WTC11 (cell line): ENCODE measurements around the gene ZNF649. TPM values are rescaled to one million over a fixed set of nuclear protein-coding genes. Genes with fewer than 3 reads are reported as not detected.

Experiments used
- ATAC-seq: fragments of 200-7000 bp; cut with Tn5 transposase; 2 replicates; pipeline ENCODE4 v1.10.0; 2021; ENCODE audit warnings: mild to moderate bottlenecking, moderate library complexity
- CTCF ChIA-PET: fragments of 300-600 bp; sonication (Branson Sonifier 250); formaldehyde crosslinking; loops from one replicate; lab custom pipeline; 2021; ENCODE audit warnings: antibody characterized with exemption; lab: Charles Lee
- POLR2A ChIA-PET: fragments of 350-600 bp; sonication (Branson Sonifier 250); formaldehyde crosslinking; loops from one replicate; lab custom pipeline; 2021; ENCODE audit warnings: antibody characterized with exemption; lab: Charles Lee
- DNase-seq: peaks from one replicate; pipeline ENCODE4 v3.0.0; 2021; ENCODE audit warnings: low spot score
- H3K27ac Mint-ChIP-seq: 2 replicates; pipeline ENCODE4 v1.8.0; 2021; ENCODE audit warnings: mixed read lengths
- H3K27me3 Mint-ChIP-seq: 2 replicates; pipeline ENCODE4 v1.8.0; 2021; ENCODE audit warnings: low read depth, mild to moderate bottlenecking, moderate library complexity, mixed read lengths
- H3K36me3 Mint-ChIP-seq: 2 replicates; pipeline ENCODE4 v1.8.0; 2021; ENCODE audit warnings: mixed read lengths
- H3K4me1 Mint-ChIP-seq: 2 replicates; pipeline ENCODE4 v1.8.0; 2022; ENCODE audit warnings: mixed read lengths
- H3K4me3 Mint-ChIP-seq: 2 replicates; pipeline ENCODE4 v1.8.0; 2021; ENCODE audit warnings: mild to moderate bottlenecking, moderate library complexity, mixed read lengths
- H3K9me3 Mint-ChIP-seq: 2 replicates; pipeline ENCODE4 v1.8.0; 2021; ENCODE audit warnings: mixed read lengths
- FOXP4 ChIP-seq: sonication (generic); formaldehyde crosslinking; IDR thresholded peaks from 2 replicates; pipeline ENCODE4 v1.8.0; 2022; ENCODE audit warnings: mild to moderate bottlenecking, missing genetic modification reagents
- HMGXB4 ChIP-seq: sonication (generic); formaldehyde crosslinking; IDR thresholded peaks from 2 replicates; pipeline ENCODE4 v1.8.1; 2023; ENCODE audit warnings: mild to moderate bottlenecking, moderate library complexity, missing genetic modification reagents
- JUN ChIP-seq: sonication (generic); formaldehyde crosslinking; IDR thresholded peaks from 2 replicates; pipeline ENCODE4 v1.8.0; 2023; ENCODE audit warnings: mild to moderate bottlenecking, missing genetic modification reagents
- KAT7 ChIP-seq: sonication (generic); formaldehyde crosslinking; IDR thresholded peaks from 2 replicates; pipeline ENCODE4 v1.8.1; 2023; ENCODE audit warnings: missing genetic modification reagents, mild to moderate bottlenecking, borderline replicate concordance
- NFATC4 ChIP-seq: fragments of 250-450 bp; sonication (Bioruptor Pico); IDR thresholded peaks from 2 replicates; pipeline ENCODE4 v1.9.0; 2021; ENCODE audit warnings: mild to moderate bottlenecking
- NFE2L1 ChIP-seq: sonication (generic); formaldehyde crosslinking; IDR thresholded peaks from 2 replicates; pipeline ENCODE4 v1.8.1; 2023; ENCODE audit warnings: missing genetic modification reagents
- SMAD3 ChIP-seq: sonication (generic); formaldehyde crosslinking; IDR thresholded peaks from 2 replicates; pipeline ENCODE4 v1.8.0; 2022; ENCODE audit warnings: missing genetic modification reagents, mild to moderate bottlenecking, borderline replicate concordance
- SOX15 ChIP-seq: fragments of 250-450 bp; sonication (Bioruptor Pico); IDR thresholded peaks from 2 replicates; pipeline ENCODE4 v1.9.0; 2021; ENCODE audit warnings: mild to moderate bottlenecking
- SP1 ChIP-seq: sonication (generic); formaldehyde crosslinking; conservative IDR thresholded peaks from 2 replicates; pipeline ENCODE4 v1.8.1; 2022; ENCODE audit warnings: missing genetic modification reagents
- TEAD1 ChIP-seq: sonication (generic); formaldehyde crosslinking; IDR thresholded peaks from 2 replicates; pipeline ENCODE4 v1.8.0; 2022; ENCODE audit warnings: mild to moderate bottlenecking, missing genetic modification reagents
- TP53 ChIP-seq: sonication (generic); formaldehyde crosslinking; IDR thresholded peaks from 2 replicates; pipeline ENCODE4 v1.8.1; 2023; ENCODE audit warnings: mild to moderate bottlenecking, missing genetic modification reagents
- ZNF121 ChIP-seq: sonication (generic); formaldehyde crosslinking; IDR thresholded peaks from 2 replicates; pipeline ENCODE4 v1.8.0; 2023; ENCODE audit warnings: missing genetic modification reagents
- ZNF232 ChIP-seq: sonication (generic); formaldehyde crosslinking; IDR thresholded peaks from 2 replicates; pipeline ENCODE4 v1.8.0; 2022; ENCODE audit warnings: mild to moderate bottlenecking, missing genetic modification reagents
- ZNF317 ChIP-seq: sonication (generic); formaldehyde crosslinking; IDR thresholded peaks from 2 replicates; pipeline ENCODE4 v1.8.1; 2023; ENCODE audit warnings: low read depth, mild to moderate bottlenecking, moderate library complexity, missing genetic modification reagents, borderline replicate concordance
- ZNF416 ChIP-seq: fragments of 250-450 bp; sonication (Bioruptor Pico); IDR thresholded peaks from 2 replicates; pipeline ENCODE4 v1.9.0; 2021; ENCODE audit warnings: mild to moderate bottlenecking, inconsistent platforms
- ZNF425 ChIP-seq: fragments of 250-450 bp; sonication (Bioruptor Pico); conservative IDR thresholded peaks from 2 replicates; pipeline ENCODE4 v1.9.0; 2021; ENCODE audit warnings: mild to moderate bottlenecking
- total RNA-seq: library from RNA; stranded (reverse); gene quantifications from 3 replicates; pipeline ENCODE4 v1.2.3, GENCODE V29; 2021
- TF ChIP-seq, protein P1 (sequence below): fragments of 250-450 bp; sonication (Bioruptor Pico); IDR thresholded peaks from 2 replicates; pipeline ENCODE4 v1.9.0; 2021; ENCODE audit warnings: mild to moderate bottlenecking
- TF ChIP-seq, protein P2 (sequence below): sonication (generic); formaldehyde crosslinking; IDR thresholded peaks from 2 replicates; pipeline ENCODE4 v1.8.0; 2022; ENCODE audit warnings: mild to moderate bottlenecking, missing genetic modification reagents
- TF ChIP-seq, protein P3 (sequence below): sonication (generic); formaldehyde crosslinking; IDR thresholded peaks from 2 replicates; pipeline ENCODE4 v1.8.1; 2023; ENCODE audit warnings: mild to moderate bottlenecking, missing genetic modification reagents, borderline replicate concordance

Gene ZNF649
- total RNA-seq, 1 experiment from 2014 or later = 64.7 TPM

GRCh38 chr19:51889934-51890333 is 14.9 kb downstream of the ZNF649 start:
- peaks cover 73% of the 10 kb centered on the region for H3K9me3 Mint-ChIP-seq
- peaks cover 10% of the 10 kb centered on the region for H3K27me3 Mint-ChIP-seq
- H3K4me1 Mint-ChIP-seq = peaks cover 5% of the 10 kb centered on the region
- ChIA-PET CTCF (no interaction called here), POLR2A (no interaction called here)
- H3K27ac Mint-ChIP-seq = no peak overlapping the region
- DNase-seq = no peak
- no peak for ATAC-seq
- no peak overlapping the region for H3K4me3 Mint-ChIP-seq
- peaks cover 98% of the 10 kb centered on the region for H3K36me3 Mint-ChIP-seq
- TF ChIP-seq HMGXB4 (CRISPR knock-in tag) (no peak), ZNF121 (CRISPR knock-in tag) (no peak), SOX15 (CRISPR knock-in tag) (no peak), TP53 (no peak), JUN (CRISPR knock-in tag) (no peak), ZNF416 (CRISPR knock-in tag) (no peak), SMAD3 (no peak), ZNF317 (CRISPR knock-in tag) (no peak), SP1 (no peak), NFE2L1 (CRISPR knock-in tag) (no peak), KAT7 (CRISPR knock-in tag) (no peak), ZNF425 (no peak), ZNF232 (CRISPR knock-in tag) (no peak), NFATC4 (no peak)
- TF ChIP-seq, protein P1, sequence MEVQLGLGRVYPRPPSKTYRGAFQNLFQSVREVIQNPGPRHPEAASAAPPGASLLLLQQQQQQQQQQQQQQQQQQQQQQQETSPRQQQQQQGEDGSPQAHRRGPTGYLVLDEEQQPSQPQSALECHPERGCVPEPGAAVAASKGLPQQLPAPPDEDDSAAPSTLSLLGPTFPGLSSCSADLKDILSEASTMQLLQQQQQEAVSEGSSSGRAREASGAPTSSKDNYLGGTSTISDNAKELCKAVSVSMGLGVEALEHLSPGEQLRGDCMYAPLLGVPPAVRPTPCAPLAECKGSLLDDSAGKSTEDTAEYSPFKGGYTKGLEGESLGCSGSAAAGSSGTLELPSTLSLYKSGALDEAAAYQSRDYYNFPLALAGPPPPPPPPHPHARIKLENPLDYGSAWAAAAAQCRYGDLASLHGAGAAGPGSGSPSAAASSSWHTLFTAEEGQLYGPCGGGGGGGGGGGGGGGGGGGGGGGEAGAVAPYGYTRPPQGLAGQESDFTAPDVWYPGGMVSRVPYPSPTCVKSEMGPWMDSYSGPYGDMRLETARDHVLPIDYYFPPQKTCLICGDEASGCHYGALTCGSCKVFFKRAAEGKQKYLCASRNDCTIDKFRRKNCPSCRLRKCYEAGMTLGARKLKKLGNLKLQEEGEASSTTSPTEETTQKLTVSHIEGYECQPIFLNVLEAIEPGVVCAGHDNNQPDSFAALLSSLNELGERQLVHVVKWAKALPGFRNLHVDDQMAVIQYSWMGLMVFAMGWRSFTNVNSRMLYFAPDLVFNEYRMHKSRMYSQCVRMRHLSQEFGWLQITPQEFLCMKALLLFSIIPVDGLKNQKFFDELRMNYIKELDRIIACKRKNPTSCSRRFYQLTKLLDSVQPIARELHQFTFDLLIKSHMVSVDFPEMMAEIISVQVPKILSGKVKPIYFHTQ (CRISPR knock-in tag) = no peak

DNA sequence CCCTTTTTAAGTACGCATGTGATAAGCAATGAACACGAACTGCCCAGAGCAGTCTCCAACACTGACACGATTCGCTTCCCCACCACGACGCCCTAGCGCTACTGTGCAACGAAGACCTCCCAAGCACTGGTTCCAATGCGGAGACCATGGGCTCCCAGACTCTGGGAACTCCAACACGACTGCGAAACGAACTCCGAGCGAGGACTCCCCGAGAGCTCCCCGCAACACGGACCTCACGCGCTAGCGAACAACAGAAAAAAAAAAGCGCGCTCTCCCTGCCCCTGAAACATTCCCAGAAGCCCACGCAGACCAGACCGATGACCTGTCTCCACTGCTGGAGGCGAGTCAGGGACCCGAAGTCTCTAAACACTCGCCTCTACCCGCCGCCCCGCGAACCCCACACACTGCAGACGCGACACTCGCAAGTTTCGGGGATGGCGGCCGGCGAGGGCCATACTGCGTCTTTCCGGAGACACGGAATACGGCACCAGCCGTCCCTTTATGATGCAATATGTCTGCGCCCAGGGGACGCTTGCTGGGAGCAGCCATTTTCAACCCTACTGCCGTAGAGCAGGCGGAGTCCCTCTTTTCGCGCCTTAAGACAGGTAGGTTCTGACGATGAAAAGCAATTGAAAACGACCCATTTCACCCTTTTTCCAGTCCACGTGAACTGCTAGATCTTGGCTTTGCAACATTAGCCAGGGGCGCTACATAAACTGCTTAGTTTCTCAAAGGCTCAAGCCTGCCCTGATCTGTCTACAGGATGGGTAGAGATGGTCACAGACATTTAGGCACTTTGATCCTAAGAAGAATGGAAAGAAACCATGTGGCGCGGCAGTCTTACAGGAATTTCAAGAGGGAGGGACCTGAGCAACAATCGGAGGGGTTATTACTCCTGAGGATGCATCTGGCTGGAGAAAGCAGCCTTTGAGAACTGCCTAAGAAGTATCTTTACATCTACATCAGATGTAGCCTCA is 17.0 kb downstream of the ZNF649 start, which contains the start of gene ZNF577:
Gene ZNF577 (minus strand): TSS at position 430 of the 977 bp plus-strand sequence. CDS start 7,569 bp downstream, outside the sequence.
- H3K36me3 Mint-ChIP-seq = peaks cover 94% of the 10 kb centered on the region
- H3K4me1 Mint-ChIP-seq = peaks cover 5% of the 10 kb centered on the region
- CTCF ChIA-PET = no interaction called here
- peak within 1 kb of the TSS; percentile 98 for H3K27ac Mint-ChIP-seq
- DNase-seq (peak; percentile 79), ATAC-seq (peak; percentile 78)
- POLR2A ChIA-PET = interaction anchor here (0.7 kb wide), 1 partner anchor 301 kb away, joined by 13 read pairs; the partner anchor contains the start of gene PPP2R1A
- H3K27me3 Mint-ChIP-seq = peaks cover 10% of the 10 kb centered on the region
- H3K9me3 Mint-ChIP-seq = peaks cover 62% of the 10 kb centered on the region
- H3K4me3 Mint-ChIP-seq = peak within 1 kb of the TSS; percentile 89
- TF ChIP-seq ZNF416 (CRISPR knock-in tag) (peak; percentile 68), HMGXB4 (CRISPR knock-in tag) (no peak), ZNF317 (CRISPR knock-in tag) (no peak), TEAD1 (CRISPR knock-in tag) (peak; percentile 79), TP53 (0 out of 2 replicates have a peak, but pooled peaks have one; percentile 23), FOXP4 (CRISPR knock-in tag) (peak; percentile 49; the same call in 1 of the 2 replicates)
- TF ChIP-seq, protein P2, sequence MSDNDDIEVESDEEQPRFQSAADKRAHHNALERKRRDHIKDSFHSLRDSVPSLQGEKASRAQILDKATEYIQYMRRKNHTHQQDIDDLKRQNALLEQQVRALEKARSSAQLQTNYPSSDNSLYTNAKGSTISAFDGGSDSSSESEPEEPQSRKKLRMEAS (CRISPR knock-in tag) = peak; percentile 75
- TF ChIP-seq, protein P3, sequence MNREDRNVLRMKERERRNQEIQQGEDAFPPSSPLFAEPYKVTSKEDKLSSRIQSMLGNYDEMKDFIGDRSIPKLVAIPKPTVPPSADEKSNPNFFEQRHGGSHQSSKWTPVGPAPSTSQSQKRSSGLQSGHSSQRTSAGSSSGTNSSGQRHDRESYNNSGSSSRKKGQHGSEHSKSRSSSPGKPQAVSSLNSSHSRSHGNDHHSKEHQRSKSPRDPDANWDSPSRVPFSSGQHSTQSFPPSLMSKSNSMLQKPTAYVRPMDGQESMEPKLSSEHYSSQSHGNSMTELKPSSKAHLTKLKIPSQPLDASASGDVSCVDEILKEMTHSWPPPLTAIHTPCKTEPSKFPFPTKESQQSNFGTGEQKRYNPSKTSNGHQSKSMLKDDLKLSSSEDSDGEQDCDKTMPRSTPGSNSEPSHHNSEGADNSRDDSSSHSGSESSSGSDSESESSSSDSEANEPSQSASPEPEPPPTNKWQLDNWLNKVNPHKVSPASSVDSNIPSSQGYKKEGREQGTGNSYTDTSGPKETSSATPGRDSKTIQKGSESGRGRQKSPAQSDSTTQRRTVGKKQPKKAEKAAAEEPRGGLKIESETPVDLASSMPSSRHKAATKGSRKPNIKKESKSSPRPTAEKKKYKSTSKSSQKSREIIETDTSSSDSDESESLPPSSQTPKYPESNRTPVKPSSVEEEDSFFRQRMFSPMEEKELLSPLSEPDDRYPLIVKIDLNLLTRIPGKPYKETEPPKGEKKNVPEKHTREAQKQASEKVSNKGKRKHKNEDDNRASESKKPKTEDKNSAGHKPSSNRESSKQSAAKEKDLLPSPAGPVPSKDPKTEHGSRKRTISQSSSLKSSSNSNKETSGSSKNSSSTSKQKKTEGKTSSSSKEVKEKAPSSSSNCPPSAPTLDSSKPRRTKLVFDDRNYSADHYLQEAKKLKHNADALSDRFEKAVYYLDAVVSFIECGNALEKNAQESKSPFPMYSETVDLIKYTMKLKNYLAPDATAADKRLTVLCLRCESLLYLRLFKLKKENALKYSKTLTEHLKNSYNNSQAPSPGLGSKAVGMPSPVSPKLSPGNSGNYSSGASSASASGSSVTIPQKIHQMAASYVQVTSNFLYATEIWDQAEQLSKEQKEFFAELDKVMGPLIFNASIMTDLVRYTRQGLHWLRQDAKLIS (CRISPR knock-in tag) = peak; percentile 92
